NCI-H2081 (cell line): ENCODE results near the gene NEO1.

ENCODE experiments used
- DNase-seq, 2 experiments: peaks; one replicate each; lab custom pipeline; 2025; lab: John Stamatoyannopoulos, UW

Gene NEO1

GRCh38 chr15:73305331-73306211 is 253.3 kb downstream of the NEO1 start:
- DNase-seq: peak; percentile 82 to 84

DNA sequence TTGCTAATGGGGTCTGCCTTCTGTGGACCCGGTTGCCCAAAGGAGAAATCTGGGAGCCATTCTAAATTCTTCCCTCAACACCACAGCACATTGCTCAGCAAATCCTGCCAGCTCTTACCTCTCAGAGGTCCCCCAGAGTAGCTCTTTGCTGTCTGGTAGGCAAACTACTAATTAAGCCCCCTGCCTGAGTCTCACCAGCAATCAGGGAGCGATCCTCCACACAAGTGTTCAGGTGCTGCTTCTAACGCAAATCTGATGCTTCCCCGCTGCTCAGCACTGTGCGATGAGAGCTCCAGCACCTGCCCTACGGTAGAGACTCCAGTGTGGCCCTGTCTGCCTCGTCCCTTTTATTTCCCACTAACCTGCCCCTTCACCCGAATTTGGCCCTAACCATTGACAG is 256.0 kb downstream of the NEO1 start:
- DNase-seq: no peak

DNA sequence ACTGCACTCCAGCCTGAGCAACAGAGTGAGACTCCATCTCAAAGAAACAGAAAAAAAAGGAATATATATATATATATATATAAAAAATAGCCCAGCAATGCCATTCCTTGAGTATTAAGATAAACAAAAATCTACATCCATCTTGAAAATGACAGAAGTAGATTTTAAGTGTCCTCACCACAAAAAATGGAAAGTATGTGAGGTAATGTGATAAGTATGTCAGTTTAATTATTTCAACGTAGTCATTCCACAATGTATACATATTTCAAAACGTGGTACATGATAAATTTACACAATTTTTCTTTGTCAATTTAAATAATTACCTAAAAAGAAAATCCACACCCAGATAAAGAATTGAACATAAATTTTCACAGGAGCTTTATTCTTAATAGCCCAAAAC is 261.6 kb downstream of the NEO1 start:
- DNase-seq: no peak

GRCh38 chr15:73317651-73318462 is 265.6 kb downstream of the NEO1 start:
- DNase-seq: peak in 1 of 2 experiments; percentile 7

GRCh38 chr15:73318463-73319351 is 266.4 kb downstream of the NEO1 start:
- no peak for DNase-seq

GRCh38 chr15:73319460-73320245 is 267.4 kb downstream of the NEO1 start:
- DNase-seq: no peak

DNA sequence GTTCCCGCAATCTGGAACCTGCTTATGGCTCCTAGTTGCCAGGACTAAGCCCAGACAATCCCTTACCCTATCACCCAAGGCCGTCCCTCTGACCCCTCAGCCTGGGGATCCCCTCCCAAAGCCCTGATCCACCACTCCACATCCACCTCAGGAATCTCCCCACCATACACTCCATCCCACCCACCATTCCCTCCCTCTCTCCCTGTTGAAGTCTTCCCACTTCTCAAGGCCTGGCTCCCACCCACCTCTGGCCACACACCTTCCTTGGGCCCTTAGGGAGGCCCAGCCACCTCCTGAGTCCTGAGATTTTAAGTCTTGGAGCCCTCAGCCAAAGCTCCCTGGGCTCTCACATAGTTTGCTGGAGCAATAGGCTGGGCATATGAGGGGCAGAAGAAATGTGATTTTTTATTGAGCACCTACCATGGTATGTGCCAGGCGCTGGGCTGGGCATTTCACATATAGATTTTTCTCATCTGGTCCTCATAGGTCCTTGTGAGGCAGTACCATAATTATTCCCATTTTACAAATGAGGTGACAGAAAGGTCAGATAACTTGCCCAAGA is 268.4 kb downstream of the NEO1 start:
- DNase-seq: no peak

DNA sequence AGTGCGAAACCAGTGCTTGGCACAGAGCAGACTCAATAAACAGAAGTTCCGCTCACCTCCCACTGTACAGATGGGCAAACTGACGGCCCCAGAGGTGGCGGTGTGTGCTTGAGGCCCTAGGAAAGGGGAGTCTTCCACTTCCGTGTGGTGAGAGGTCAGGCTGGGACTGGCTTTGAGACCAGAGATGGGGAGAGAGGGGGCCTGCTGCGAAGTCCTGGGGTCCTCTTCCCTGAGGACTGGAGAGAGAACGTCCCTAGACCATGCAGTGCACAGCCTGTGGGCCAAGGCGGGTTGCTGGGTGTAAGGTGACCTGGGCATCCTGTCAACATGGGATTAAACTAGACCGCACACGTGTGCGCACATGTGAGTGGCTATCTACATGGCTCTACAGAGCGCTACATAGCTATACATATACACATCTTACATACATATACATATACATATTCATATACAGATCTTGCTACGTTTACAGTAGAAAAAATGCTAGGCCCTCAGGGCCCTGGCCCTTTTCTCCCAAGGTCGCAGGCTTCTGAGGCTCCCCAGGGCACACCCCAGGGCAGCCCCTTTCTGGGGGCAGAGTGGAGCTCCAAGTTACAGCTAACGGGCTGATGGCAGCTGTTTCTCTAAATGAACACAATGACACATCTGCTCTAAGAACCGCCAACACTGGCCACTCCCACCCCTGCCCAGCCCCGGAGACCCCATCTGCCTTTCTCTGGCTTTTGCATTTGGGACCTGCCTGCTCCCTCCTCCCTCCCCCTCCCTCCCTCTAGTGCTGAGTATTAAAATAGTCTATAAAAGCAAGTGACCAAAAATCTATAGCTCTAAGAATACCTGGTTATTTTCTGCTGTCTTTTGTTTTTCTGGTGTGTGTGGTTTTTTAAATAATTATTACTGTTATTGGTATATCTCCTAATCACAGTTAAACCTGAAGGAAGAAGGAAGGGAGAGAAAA is 269.5 kb downstream of the NEO1 start:
- peak in 1 of 2 experiments; percentile 16 for DNase-seq

- DNase-seq: no peak
Observed at GRCh38 chr15:73322665-73323373, 270.6 kb downstream of the NEO1 start.

- no peak for DNase-seq
Observed at GRCh38 chr15:73323374-73323955, 271.2 kb downstream of the NEO1 start.

DNA sequence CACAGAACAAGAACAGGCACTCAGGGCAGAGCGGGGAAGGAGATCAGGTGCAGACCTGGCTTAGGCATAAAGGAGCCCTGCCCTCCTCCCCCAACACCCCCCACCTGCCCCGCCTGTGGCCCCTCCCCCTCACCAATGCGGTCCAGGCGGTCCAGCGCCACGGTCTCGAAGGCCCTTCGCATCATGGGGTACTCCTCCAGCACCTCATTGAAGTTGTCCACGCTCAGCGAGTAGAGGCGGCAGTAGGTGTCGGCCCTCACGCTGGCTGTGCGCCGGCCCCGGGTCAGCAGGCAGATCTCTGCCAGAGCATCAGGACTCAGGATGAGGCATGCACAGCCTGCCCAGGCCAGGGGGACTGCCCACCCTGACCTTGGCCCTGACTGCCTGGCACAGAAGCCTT is 271.7 kb downstream of the NEO1 start:
- no peak for DNase-seq

DNA sequence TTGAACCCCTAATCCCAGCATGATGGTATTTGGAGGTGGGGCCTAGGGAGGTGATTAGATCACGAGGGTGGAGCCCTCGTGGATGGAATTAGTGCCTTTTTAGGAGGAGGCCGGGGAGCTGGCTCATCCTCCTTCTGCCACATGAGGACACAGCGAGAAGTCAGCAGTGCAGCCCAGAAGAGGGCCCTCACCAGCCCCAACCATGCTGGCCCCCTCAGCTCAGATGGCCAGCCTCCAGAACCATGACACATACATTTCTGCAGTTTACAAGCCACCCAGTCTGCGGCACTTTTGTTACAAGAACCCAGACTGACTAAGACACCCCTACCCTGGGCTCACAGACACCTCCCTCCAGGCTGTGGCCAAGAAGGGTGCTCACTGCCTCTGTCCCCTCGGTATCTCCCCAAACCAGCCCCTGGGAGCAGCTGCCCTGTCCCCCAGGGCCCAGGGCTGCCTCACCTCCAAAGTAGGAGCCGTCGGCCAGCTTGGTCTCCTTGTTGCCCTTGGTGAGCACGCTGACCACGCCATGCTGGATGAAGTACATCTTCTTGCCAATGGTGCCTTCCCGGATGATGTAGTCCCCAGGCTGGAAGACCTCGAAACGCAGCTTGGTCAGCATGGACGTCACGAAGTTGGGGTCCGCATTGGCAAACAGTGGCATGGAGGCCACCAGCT is 272.4 kb downstream of the NEO1 start:
- no peak for DNase-seq

DNA sequence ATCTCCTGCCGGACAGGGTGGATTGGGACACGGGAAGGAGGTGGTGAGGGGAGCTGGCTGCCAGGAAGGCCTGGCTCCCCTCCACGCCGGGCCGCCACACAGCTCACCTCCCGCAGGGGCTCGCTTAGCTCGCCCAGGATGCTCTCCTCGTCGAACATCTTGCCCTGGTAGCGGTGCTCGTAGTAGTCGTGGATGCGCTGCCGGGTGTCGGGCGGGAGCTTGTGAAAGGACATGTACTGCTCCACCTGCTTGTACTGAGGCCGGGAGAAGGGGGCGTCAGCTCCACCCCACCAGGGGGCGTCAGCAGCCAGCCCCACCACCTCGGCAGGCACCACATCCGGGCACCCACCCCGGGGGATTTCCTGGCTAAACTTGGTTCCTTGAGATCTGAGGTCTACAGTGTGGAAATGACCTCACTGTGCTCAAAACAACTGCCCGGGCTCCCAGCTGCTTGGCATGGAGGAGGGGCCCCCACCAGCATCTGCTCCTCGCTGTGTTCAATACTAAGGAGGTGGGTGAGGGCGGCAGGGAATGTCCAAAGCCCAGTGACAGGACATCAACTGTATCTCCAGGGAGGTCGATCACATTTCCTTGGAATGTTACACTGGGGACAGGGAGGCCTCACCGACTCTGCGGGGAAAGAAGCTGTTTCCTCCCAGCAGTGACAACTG is 273.1 kb downstream of the NEO1 start:
- DNase-seq: peak in 1 of 2 experiments; percentile 27

DNA sequence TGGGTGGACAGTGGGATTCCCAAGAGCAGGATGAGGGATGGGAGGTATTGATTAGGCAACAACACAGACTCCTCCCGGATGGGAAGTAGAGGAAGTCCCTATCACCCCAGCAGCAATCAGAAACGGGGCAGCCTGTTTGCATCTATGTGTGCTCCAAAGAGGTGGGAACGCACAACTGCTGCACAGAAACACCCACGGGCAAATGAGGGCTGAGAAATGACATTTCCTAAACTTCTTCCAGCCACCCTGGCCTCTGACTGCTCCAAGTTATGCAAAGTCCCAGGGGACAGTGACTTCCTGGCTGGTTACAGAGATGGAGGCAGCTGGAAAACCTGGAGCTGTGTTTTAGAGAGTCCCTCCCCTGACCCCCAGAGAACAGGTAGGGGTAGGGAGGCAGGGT is 273.9 kb downstream of the NEO1 start:
- no peak for DNase-seq

DNA sequence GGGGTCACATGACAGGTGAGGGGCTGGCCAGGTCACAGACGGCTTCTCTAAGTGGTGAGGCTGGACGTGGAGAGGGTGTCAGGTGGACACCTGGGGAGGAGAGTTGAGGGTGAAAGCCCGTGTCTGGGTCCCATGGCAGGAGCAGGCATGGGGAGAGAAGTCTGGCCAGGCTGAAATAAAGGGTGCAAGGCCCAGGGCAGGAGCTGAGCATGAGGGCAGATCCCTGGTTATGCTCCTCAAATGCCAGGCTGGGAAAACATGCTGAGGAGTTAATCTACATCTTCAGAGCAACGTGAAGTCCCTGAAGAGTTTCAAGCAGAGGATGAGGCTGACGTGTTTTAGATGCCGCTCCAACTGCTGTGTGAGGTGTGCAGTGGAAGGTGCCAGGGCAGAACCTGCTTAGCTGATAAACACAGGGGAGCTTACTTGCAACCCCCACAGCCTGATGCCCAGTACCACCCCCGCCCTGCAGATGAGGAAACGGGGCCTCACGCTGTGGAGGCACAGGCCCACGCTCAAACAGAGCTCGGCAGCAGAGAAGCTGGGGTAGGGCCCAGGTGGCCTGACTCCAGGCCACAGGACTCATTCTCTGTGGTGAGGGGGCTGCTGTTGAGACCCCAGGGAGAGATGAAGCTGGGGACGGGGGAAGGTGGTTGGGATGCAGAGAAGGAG is 276.0 kb downstream of the NEO1 start:
- DNase-seq: no peak

- DNase-seq: no peak
Observed at GRCh38 chr15:73328981-73329380, 276.7 kb downstream of the NEO1 start.
